H1 (cell line): ENCODE measurements around the gene MRPL1. TPM values are rescaled to one million over a fixed set of nuclear protein-coding genes. Genes with fewer than 3 reads are reported as not detected.

Experiments
- CTCF ChIA-PET: fragments of 300-600 bp; sonication (Branson Sonifier 250); formaldehyde crosslinking; loops from one replicate; lab custom pipeline; 2021; ENCODE audit not compliant: partially characterized antibody; lab: Charles Lee
- POLR2A ChIA-PET: fragments of 300-600 bp; sonication (Branson Sonifier 250); formaldehyde crosslinking; loops from one replicate; lab custom pipeline; 2021; ENCODE audit warnings: inconsistent platforms; ENCODE audit not compliant: partially characterized antibody; lab: Charles Lee
- DNase-seq, 2 experiments: peaks; one replicate each; pipeline versions ENCODE4 v3.0.0 to v3.0.0-alpha.2; 2010 to 2022; ENCODE audit warnings: low spot score in 2 of 2, low read depth in 1 of 2, mixed read lengths in 1 of 2
- FAIRE-seq: peaks from 2 replicates; lab custom pipeline; 2011; peaks lifted over from hg19 to GRCh38; lab: Jason Lieb, UNC
- H2AFZ ChIP-seq: 2 replicates; pipeline ENCODE4 v1.8.1; 2012; ENCODE audit warnings: low read length, inconsistent platforms
- H2AK5ac ChIP-seq: 2 replicates; pipeline ENCODE4 v1.6.1; 2013; ENCODE audit warnings: low read depth, low read length
- H2BK120ac ChIP-seq: replicated peaks from 2 replicates; pipeline ENCODE3; 2013; ENCODE audit warnings: low read depth, low read length, inconsistent platforms
- H2BK12ac ChIP-seq: 2 replicates; pipeline ENCODE4 v1.6.1; 2013; ENCODE audit warnings: low read depth, low read length
- H2BK15ac ChIP-seq: 2 replicates; pipeline ENCODE4 v1.6.1; 2013; ENCODE audit warnings: low read length
- H2BK20ac ChIP-seq: 2 replicates; pipeline ENCODE4 v1.6.1; 2013; ENCODE audit warnings: low read length
- H2BK5ac ChIP-seq: 2 replicates; pipeline ENCODE4 v1.6.1; 2013; ENCODE audit warnings: low read depth, low read length
- H3K14ac ChIP-seq: 2 replicates; pipeline ENCODE4 v1.6.1; 2013; ENCODE audit warnings: inconsistent platforms; ENCODE audit not compliant: insufficient read length
- H3K18ac ChIP-seq: 2 replicates; pipeline ENCODE4 v1.6.1; 2013; ENCODE audit warnings: low read length; ENCODE audit errors: extremely low read depth
- H3K23ac ChIP-seq: 2 replicates; pipeline ENCODE4 v1.6.1; 2013; ENCODE audit warnings: inconsistent platforms; ENCODE audit not compliant: insufficient read length
- H3K23me2 ChIP-seq: 2 replicates; pipeline ENCODE4 v1.6.1; 2013; ENCODE audit warnings: low read depth, low read length
- H3K27ac ChIP-seq: 2 replicates; pipeline ENCODE4 v1.6.1; 2011; ENCODE audit warnings: low read depth, low read length, inconsistent platforms
- H3K27me3 ChIP-seq, 4 experiments: replicated peaks in 1 of 4; 1 replicate in 1 of 4; 2 replicates in 3 of 4; pipeline versions ENCODE4 v1.6.1 to v1.8.1; 2011 to 2013; ENCODE audit warnings: low read length in 3 of 4, mild to moderate bottlenecking in 3 of 4, inconsistent platforms in 2 of 4, mixed read lengths in 2 of 4, moderate library complexity in 1 of 4; ENCODE audit not compliant: control insufficient read depth in 3 of 4, insufficient read depth in 3 of 4; ENCODE audit errors: extremely low read depth in 1 of 4
- H3K36me3 ChIP-seq, 4 experiments: 2 replicates each; pipeline versions ENCODE4 v1.6.1 to v1.8.1; 2011 to 2013; ENCODE audit warnings: mild to moderate bottlenecking in 4 of 4, low read length in 3 of 4, moderate library complexity in 2 of 4, control low read depth in 1 of 4, inconsistent platforms in 1 of 4; ENCODE audit not compliant: insufficient read depth in 4 of 4, control insufficient read depth in 2 of 4
- H3K4ac ChIP-seq: replicated peaks from 2 replicates; pipeline ENCODE3; 2013; ENCODE audit warnings: low read length, low read depth, mixed read lengths, inconsistent platforms; ENCODE audit not compliant: insufficient read length
- H3K4me1 ChIP-seq, 4 experiments: replicated peaks in 1 of 4; 1 replicate in 1 of 4; 2 replicates in 3 of 4; pipeline versions ENCODE4 v1.6.1 to v1.8.1; 2011 to 2013; ENCODE audit warnings: low read length in 3 of 4, inconsistent platforms in 2 of 4, mixed read lengths in 1 of 4; ENCODE audit not compliant: insufficient read depth in 4 of 4, control insufficient read depth in 3 of 4
- H3K4me2 ChIP-seq, 2 experiments: 2 replicates each; pipeline versions ENCODE4 v1.6.1 to v1.8.1; 2011 to 2013; ENCODE audit warnings: low read depth in 2 of 2, low read length in 2 of 2, control low read depth in 1 of 2, inconsistent platforms in 1 of 2, mild to moderate bottlenecking in 1 of 2; ENCODE audit not compliant: insufficient read depth in 1 of 2
- H3K4me3 ChIP-seq, 4 experiments: fragments of 200-600, 300-600 bp in 1 of 4; sonication (generic), shearing (Covaris generic), sonication (Bioruptor Twin) in 1 of 4; 2 replicates each; pipeline versions ENCODE4 v1.5.1 to v1.8.1; 2011 to 2016; ENCODE audit warnings: low read length in 4 of 4, low read depth in 3 of 4, control low read depth in 2 of 4, inconsistent platforms in 2 of 4, mild to moderate bottlenecking in 2 of 4, mixed read lengths in 1 of 4, moderate library complexity in 1 of 4; ENCODE audit not compliant: insufficient read depth in 2 of 4; ENCODE audit errors: extremely low read depth in 1 of 4
- H3K56ac ChIP-seq: replicated peaks from 2 replicates; pipeline ENCODE3; 2013; ENCODE audit warnings: low read depth, mild to moderate bottlenecking, mixed read lengths, low read length, inconsistent platforms; ENCODE audit not compliant: insufficient read length
- H3K79me1 ChIP-seq: 2 replicates; pipeline ENCODE4 v1.6.1; 2013; ENCODE audit warnings: low read depth, low read length, control low read depth
- H3K79me2 ChIP-seq, 2 experiments: 2 replicates each; pipeline versions ENCODE4 v1.6.1 to v1.8.1; 2012 to 2013; ENCODE audit warnings: low read length in 2 of 2, mild to moderate bottlenecking in 2 of 2, inconsistent platforms in 1 of 2; ENCODE audit not compliant: insufficient read depth in 2 of 2, control insufficient read depth in 1 of 2
- H3K9ac ChIP-seq, 4 experiments: replicated peaks in 1 of 4; 1 replicate in 1 of 4; 2 replicates in 3 of 4; pipeline versions ENCODE4 v1.6.1 to v1.8.1; 2011 to 2013; ENCODE audit warnings: low read depth in 3 of 4, low read length in 3 of 4, control low read depth in 2 of 4, mild to moderate bottlenecking in 2 of 4, moderate library complexity in 2 of 4, inconsistent platforms in 1 of 4; ENCODE audit errors: extremely low read depth in 1 of 4
- H3K9me3 ChIP-seq, 2 experiments: 2 replicates each; pipeline versions ENCODE4 v1.6.1 to v1.8.1; 2012 to 2013; ENCODE audit warnings: mild to moderate bottlenecking in 2 of 2, moderate library complexity in 2 of 2, control low read depth in 1 of 2, inconsistent platforms in 1 of 2, low read depth in 1 of 2, low read length in 1 of 2, mixed read lengths in 1 of 2; ENCODE audit not compliant: insufficient read depth in 2 of 2
- H4K20me1 ChIP-seq, 2 experiments: replicated peaks in 1 of 2; 2 replicates each; pipeline versions ENCODE3 to v1.8.1; 2011 to 2013; ENCODE audit warnings: inconsistent platforms in 2 of 2, low read length in 2 of 2, mild to moderate bottlenecking in 1 of 2; ENCODE audit not compliant: insufficient read depth in 2 of 2, control insufficient read depth in 1 of 2
- H4K5ac ChIP-seq: 2 replicates; pipeline ENCODE4 v1.6.1; 2013; ENCODE audit warnings: low read length, low read depth, mixed read lengths, inconsistent platforms; ENCODE audit not compliant: insufficient read length
- H4K8ac ChIP-seq: 2 replicates; pipeline ENCODE4 v1.8.0; 2013; ENCODE audit warnings: mild to moderate bottlenecking, moderate library complexity, low read length, inconsistent platforms; ENCODE audit not compliant: insufficient read depth; ENCODE audit errors: extremely low read depth
- H4K91ac ChIP-seq: replicated peaks from 2 replicates; pipeline ENCODE3; 2013; ENCODE audit warnings: low read length, mixed read lengths, inconsistent platforms; ENCODE audit not compliant: insufficient read length
- ASH2L ChIP-seq: fragments of 200-600, 300-600 bp; sonication (generic); IDR thresholded peaks from one replicate; pipeline ENCODE4 v1.7.1; 2017; ENCODE audit warnings: low read length
- JUND ChIP-seq: IDR thresholded peaks from 2 replicates; pipeline ENCODE4 v1.6.1; 2011; ENCODE audit warnings: mild to moderate bottlenecking, improper control_type of control experiment, low read length
- KDM4A ChIP-seq: IDR thresholded peaks from one replicate; pipeline ENCODE4 v1.7.1; 2012; ENCODE audit warnings: low read depth, mild to moderate bottlenecking, moderate library complexity, low read length, inconsistent platforms; ENCODE audit not compliant: severe bottlenecking
- NRF1 ChIP-seq: IDR thresholded peaks from 2 replicates; pipeline ENCODE4 v1.6.1; 2011; ENCODE audit warnings: mild to moderate bottlenecking, low read depth, low read length, improper control_type of control experiment
- POU5F1 ChIP-seq: IDR thresholded peaks from 2 replicates; pipeline ENCODE4 v1.6.1; 2011; ENCODE audit warnings: low read depth, mild to moderate bottlenecking, low read length, moderate library complexity
- RNF2 ChIP-seq: fragments of 200-900, 300-1000 bp; sonication (generic); IDR thresholded peaks from 2 replicates; pipeline ENCODE4 v1.7.1; 2016; ENCODE audit warnings: borderline replicate concordance, low read depth, mild to moderate bottlenecking, antibody characterized with exemption, low read length; ENCODE audit not compliant: poor library complexity, severe bottlenecking; ENCODE audit errors: missing control alignments
- SUZ12 ChIP-seq: fragments of 200-600 bp; sonication (generic); IDR thresholded peaks from 2 replicates; pipeline ENCODE4 v1.6.1; 2012; ENCODE audit warnings: mild to moderate bottlenecking, inconsistent platforms, low read length, moderate library complexity, mixed read lengths
- TAF1 ChIP-seq: IDR thresholded peaks from 2 replicates; pipeline ENCODE4 v1.6.1; 2011; ENCODE audit warnings: mild to moderate bottlenecking, low read depth, low read length
- TEAD4 ChIP-seq: IDR thresholded peaks from 2 replicates; pipeline ENCODE4 v1.6.1; 2012; ENCODE audit warnings: low read depth, low read length, inconsistent platforms, mixed read lengths
- WGBS, 2 experiments: shearing (Covaris generic) in 1 of 2; methylation state at CpG; one replicate each; pipeline versions ENCODE4 v1.1.6 to v1.1.7; 2013 to 2015; ENCODE audit warnings: low lambda C conversion rate in 2 of 2, mixed read lengths in 2 of 2, inconsistent platforms in 1 of 2, low coverage in 1 of 2, missing lambda C conversion rate in 1 of 2; ENCODE audit not compliant: insufficient replicate concordance in 2 of 2, insufficient coverage in 1 of 2, insufficient read length in 1 of 2; ENCODE audit errors: extremely low coverage in 1 of 2, missing lambda C conversion rate in 1 of 2; 5-methylcytosine and 5-hydroxymethylcytosine counted together
- polyA plus RNA-seq, 7 experiments: library from polyadenylated mRNA; depleted of rRNA in 3 of 7; stranded (reverse) in 5 of 7; unstranded in 2 of 7; fragments of >200 nt in 5 of 7; fragments of 200-250 nt in 2 of 7; gene quantifications; 1 replicate in 5 of 7; 2 replicates in 1 of 7; 4 replicates in 1 of 7; pipeline versions ENCODE4 v1.2.1 to v1.2.3, GENCODE V29; 2011 to 2013; ENCODE audit warnings: missing spikeins in 2 of 7, mixed read lengths in 2 of 7
- total RNA-seq: library from RNA; stranded (reverse); fragmentation: NEBNext Ultra II Directional; extraction: Animal tissue kit (Norgen Biotek cat#: 25700); gene quantifications from 2 replicates; pipeline ENCODE4 v1.2.1, GENCODE V29; 2021

The MRPL1 gene
- total and polyA plus RNA-seq, 2 of the 8 experiments (the other 6 are each of a cell fraction or from before 2014, with no cell fraction given), result 9.6 to 37.0 TPM

GRCh38 chr4:77917601-77918000 is 55.0 kb downstream of the MRPL1 start:
- no peaks in the 10 kb centered on the region for H3K79me1 ChIP-seq
- H3K23ac ChIP-seq, result no peak overlapping the region
- H2BK15ac ChIP-seq, result no peak overlapping the region
- H3K4me3 ChIP-seq, result no peak overlapping the region
- no peak overlapping the region for H2BK120ac ChIP-seq
- H2AFZ ChIP-seq, result no peak overlapping the region
- no peak overlapping the region for H4K5ac ChIP-seq
- H2AK5ac ChIP-seq, result no peak overlapping the region
- no peak overlapping the region for H4K8ac ChIP-seq
- no peak overlapping the region for H3K14ac ChIP-seq
- H2BK12ac ChIP-seq, result no peak overlapping the region
- H3K27me3 ChIP-seq, result no peaks in the 10 kb centered on the region
- H3K27ac ChIP-seq, result no peak overlapping the region
- ChIA-PET CTCF (no interaction called here), POLR2A (no interaction called here)
- FAIRE-seq, result no peak
- H4K20me1 ChIP-seq, result no peaks in the 10 kb centered on the region
- no peaks in the 10 kb centered on the region for H3K36me3 ChIP-seq
- H3K9ac ChIP-seq, result no peak overlapping the region
- no peak overlapping the region for H3K4me2 ChIP-seq
- no peak overlapping the region for H2BK20ac ChIP-seq
- H3K4ac ChIP-seq, result no peak overlapping the region
- no peaks in the 10 kb centered on the region for H3K79me2 ChIP-seq
- TF ChIP-seq ASH2L (no peak), SUZ12 (no peak), RNF2 (no peak), JUND (no peak), POU5F1 (no peak), NRF1 (no peak), TAF1 (no peak), KDM4A (no peak), TEAD4 (no peak)
- no peak overlapping the region for H4K91ac ChIP-seq
- WGBS, 2 experiments, result 95% methylated on average over 5 of the region's 5 CpGs; no CpG with 5 or more reads in 1 of the 2 experiments
- H3K4me1 ChIP-seq, result peaks cover 0 to 3% (median 0%) of the 10 kb centered on the region in 4 experiments; a peak in 1 of 7 replicates
- H3K9me3 ChIP-seq, result no peaks in the 10 kb centered on the region
- no peak overlapping the region for H3K18ac ChIP-seq
- H2BK5ac ChIP-seq, result no peak overlapping the region
- no peak for DNase-seq
- H3K23me2 ChIP-seq, result no peaks in the 10 kb centered on the region; the same call in 1 of the 2 replicates
- H3K56ac ChIP-seq, result no peak overlapping the region
